GM12801 (cell line): ENCODE results near the gene SLC29A3.

Experiments used
- TF ChIP-seq, protein P1 (sequence below): IDR thresholded peaks from one replicate; pipeline ENCODE4 v1.5.1; 2011; ENCODE audit warnings: control low read depth; ENCODE audit not compliant: insufficient read length; ENCODE audit errors: extremely low read depth

Gene SLC29A3

DNA sequence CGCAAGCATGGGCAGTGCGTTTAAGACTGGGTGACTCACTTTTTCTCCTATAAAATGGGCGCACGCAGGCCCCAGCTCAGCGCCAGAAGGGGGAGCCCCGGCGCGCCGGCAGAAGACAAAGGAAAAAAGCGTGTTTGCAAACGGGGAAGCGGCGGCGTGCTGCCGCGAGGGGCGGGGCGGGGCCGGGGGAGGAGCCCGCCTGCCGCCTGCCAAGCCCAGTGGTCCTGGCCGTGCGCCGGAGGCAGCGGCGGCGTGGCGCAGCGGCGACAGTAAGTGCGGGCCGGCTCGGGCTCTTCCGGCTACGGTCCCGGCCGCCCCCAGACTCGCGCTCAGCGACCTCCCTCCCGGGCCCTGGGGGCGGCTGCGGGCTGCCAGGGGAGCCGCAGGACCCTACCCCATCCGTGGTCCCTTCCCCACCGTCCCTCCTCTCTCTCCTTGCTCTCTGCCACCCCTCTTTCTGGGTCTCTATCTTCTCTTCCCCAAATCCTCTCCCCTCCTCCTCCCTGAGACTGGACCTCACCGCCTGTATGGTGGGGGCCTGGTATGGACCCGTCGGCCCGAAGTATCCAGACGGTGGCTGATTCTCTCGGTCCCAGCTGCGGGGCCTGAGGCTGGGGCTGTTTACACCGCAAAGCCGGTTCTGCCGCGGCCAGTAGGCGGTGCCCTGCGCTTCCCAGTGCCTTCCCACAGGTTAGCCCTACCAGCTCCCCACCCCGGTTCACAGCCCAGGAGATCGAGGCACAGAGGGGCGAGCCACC is at the start of gene SLC29A3:
Gene SLC29A3, plus strand, starts transcription at position 218 of the 758 bp plus-strand sequence. Its CDS starts 51 bp downstream, at position 269.
- TF ChIP-seq, protein P1, sequence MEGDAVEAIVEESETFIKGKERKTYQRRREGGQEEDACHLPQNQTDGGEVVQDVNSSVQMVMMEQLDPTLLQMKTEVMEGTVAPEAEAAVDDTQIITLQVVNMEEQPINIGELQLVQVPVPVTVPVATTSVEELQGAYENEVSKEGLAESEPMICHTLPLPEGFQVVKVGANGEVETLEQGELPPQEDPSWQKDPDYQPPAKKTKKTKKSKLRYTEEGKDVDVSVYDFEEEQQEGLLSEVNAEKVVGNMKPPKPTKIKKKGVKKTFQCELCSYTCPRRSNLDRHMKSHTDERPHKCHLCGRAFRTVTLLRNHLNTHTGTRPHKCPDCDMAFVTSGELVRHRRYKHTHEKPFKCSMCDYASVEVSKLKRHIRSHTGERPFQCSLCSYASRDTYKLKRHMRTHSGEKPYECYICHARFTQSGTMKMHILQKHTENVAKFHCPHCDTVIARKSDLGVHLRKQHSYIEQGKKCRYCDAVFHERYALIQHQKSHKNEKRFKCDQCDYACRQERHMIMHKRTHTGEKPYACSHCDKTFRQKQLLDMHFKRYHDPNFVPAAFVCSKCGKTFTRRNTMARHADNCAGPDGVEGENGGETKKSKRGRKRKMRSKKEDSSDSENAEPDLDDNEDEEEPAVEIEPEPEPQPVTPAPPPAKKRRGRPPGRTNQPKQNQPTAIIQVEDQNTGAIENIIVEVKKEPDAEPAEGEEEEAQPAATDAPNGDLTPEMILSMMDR = no peak

DNA sequence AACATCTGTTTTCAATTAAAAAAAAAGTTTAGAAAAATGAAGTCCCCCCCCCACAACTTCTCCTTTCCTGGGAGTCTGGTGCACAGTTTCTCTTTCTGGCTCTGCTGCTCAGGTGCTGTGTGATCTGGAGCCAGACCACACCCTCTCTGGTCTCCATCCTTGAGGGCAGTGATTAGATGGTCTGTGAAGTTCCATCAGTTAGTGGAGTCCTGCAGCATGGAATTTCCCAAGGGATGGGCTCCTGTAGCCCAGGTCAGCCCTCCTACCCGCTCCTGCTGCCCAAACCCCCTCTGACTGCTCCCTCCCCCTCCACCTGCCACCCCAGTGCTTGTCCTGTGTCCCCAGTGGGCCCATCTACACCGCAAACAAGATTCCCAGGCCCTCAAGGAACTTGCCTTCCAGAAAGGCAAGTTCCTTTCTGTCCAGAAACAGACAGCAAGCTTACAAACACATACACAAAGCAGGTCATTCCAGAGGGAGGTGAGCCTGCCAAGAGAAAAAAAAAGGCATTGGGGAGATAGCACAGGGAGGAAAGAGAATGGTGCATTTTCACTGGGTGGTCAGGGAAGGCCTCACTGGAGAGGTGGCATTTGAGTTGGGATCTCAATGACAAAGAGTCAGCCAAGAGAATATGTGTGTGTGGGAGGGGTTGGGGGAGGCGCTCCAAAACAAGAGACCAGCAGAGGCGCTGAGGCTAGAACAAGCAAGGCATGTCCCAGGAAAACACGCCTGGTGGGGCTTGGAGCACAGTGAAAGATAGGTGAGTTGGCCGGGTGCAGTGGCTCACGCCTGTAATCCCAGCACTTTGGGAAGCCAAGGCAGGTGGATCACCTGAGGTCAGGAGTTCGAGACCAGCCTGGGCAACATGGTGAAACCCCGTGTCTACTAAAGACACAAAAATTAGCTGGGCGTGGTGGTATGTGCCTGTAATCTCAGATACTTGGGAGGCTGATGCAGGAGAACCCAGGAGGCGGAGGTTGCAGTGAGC is 49.5 kb upstream of the SLC29A3 start:
- TF ChIP-seq, protein P1 = no peak

DNA sequence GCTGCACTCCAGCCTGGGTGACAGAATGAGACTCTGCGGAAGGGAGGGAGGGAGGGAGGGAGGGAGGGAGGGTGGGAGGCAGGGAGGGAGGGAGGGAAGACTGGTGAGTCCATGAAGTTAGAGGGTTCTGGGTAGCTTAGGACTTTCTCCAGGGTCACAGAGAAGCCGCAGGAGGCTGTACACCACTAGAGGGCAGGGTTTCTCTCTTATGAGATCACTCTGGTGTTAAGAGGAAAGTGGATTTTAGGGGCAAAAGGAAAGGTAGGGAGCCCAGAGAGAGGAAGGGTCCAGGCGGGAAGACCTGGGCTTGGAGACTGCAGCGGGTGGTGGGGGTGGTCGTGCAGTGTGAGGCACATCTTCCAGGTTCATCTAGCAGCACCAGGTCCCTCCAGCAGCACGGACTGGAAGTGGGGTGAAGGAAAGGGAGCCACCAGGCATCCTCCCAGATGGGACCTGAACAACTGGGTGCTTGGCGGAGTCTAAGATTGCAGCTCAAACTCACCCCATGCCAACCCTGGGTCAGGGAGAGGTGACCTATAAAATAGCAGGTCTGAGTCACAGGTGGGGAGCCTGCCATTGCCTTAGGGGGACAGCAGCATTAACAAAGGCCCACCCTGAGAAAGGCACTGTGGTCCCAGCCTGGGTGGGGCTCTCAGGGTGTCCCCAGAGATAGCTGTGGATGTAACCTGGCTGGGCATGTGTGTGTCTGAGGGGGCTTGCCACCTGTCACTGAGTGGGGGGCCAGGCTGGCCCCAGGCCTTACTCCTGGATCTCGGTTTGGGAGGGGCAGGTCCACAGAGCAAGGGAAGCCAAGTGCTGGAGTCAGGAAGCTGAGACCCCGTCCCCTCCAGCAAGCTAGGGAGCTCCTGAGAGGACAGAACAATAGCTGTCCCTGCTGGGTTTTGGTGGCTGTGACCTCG is 48.5 kb upstream of the SLC29A3 start:
- TF ChIP-seq, protein P1 = peak; percentile 7

DNA sequence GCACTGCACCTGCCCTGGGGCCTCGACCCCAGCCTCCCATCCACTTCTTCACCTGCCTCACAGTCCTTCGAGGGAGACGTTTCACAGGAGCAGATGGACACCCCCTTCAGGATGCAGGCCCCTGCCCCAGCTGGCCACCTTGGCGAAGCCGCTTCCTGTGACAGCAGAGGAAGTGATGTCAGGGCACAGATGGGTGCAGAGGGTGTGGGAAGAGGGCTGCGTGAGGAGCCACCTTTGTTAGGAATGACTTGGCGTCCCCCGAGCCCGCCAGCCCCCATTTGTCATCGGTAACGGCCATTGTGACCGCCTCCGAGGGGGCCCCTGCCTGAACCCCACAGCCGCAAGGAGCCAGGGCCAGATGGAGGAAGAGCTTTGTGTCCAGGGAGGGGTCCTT is 47.4 kb upstream of the SLC29A3 start:
- TF ChIP-seq, protein P1 = no peak

DNA sequence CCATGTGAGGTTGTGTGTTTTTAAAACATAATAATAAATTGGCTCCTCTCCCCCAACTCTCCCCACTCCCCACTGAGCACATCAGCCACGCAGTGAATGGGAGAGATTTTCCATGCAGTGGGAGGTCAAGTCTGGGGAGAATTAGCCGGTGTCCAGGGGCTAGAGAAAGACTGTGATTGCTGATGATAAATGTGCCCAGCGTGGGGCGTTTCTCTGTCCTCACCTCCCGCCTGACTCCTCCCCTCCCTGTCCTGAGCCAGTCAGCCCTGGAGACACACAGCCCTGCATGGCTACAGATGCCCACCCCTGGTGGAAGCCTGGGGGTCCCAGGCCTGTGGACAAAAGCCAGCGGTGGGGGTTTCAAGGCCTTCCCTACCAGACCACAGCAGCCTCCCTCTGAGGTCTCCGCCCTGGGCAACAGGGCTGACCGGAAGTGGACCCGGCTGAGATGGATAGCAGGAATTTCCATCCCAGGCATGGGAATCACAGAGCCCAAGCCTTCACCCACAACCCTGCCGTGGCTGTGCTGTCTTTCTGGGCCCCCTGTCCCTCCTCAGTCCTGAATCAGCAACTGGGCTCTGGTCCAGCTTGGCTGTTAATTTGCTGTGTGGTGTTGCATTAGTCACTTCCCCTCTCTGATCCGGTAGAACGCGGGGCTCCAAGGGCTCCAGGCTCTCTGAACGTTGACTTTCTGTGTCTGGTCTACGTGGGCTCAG is 46.8 kb upstream of the SLC29A3 start:
- TF ChIP-seq, protein P1 = no peak

DNA sequence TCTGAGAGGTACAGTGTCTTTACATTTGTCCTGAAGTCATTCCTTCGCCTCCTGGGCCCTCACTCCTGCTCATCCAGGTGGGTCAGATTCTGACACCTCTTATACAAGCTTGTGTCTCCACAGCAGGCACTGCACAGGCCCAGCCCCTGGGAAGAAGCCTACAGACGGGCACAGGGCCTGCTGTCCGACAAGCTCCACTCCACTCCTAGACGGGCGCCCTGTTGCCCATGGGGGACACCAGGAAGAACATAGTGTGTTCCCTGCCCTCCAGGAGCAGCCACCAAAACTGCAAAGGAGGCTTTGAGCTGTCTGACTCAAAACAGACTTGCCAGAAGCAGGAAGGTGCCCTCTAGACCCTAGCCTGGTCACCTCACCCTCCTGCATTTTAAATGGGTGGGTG is 45.6 kb upstream of the SLC29A3 start:
- TF ChIP-seq, protein P1 = no peak
